K562 (cell line): ENCODE measurements around the gene GLYATL1B. TPM values are rescaled to one million over a fixed set of nuclear protein-coding genes. Genes with fewer than 3 reads are reported as not detected.
A peak's percentile ranks its signal among the peaks of the same experiment; 100 is the strongest.

Source experiments
- ATAC-seq: fragments of 200-7000 bp; cut with Tn5 transposase; 3 replicates; pipeline ENCODE4 v1.9.1; 2020; ENCODE audit warnings: moderate library complexity
- BruUV-seq: library from RNA; stranded (reverse); fragments of 400-500 nt; replicated peaks from 2 replicates; lab custom pipeline; 2021; lab: Mats Ljungman, UMichigan
- CTCF ChIA-PET: fragments of 300-600 bp; formaldehyde crosslinking; extraction: SDS; loops from one replicate; lab custom pipeline; 2021; ENCODE audit warnings: low intra/inter-chr PET ratio; lab: Yijun Ruan, JAX
- POLR2A ChIA-PET: fragments of 300-600, 350-650 bp; sonication (Branson Sonifier 250); formaldehyde crosslinking; extraction: SDS; loops from one replicate; lab custom pipeline; 2021; ENCODE audit warnings: antibody characterized with exemption, inconsistent platforms; lab: Yijun Ruan, JAX
- DNase-seq, 4 experiments: peaks; one replicate each; pipeline versions ENCODE4 v3.0.0 to v3.0.0-alpha.2; 2011 to 2018; ENCODE audit warnings: low spot score in 3 of 4, mixed read lengths in 3 of 4; ENCODE audit errors: extremely low read depth in 1 of 4
- FAIRE-seq: peaks from 2 replicates; lab custom pipeline; 2011; peaks lifted over from hg19 to GRCh38; lab: Jason Lieb, UNC
- H2AFZ ChIP-seq: 2 replicates; pipeline ENCODE4 v1.6.0; 2011; ENCODE audit warnings: low read depth, low read length, control low read depth, inconsistent platforms
- H3K27ac ChIP-seq: fragments of 200-600 bp; 3 replicates; pipeline ENCODE4 v1.8.0; 2011; ENCODE audit warnings: low read depth, mild to moderate bottlenecking, control low read depth, inconsistent platforms, low read length, moderate library complexity, mixed read lengths; ENCODE audit errors: extremely low read depth
- H3K27me3 ChIP-seq, 2 experiments: fragments of 300-600 bp in 1 of 2; 2 replicates in 1 of 2; 3 replicates in 1 of 2; pipeline versions ENCODE4 v1.6.0 to v1.8.0; 2011; ENCODE audit warnings: inconsistent platforms in 2 of 2, low read length in 2 of 2, mild to moderate bottlenecking in 1 of 2, mixed read lengths in 1 of 2, moderate library complexity in 1 of 2; ENCODE audit not compliant: control insufficient read depth in 2 of 2, insufficient read depth in 2 of 2
- H3K36me3 ChIP-seq: fragments of 300-600 bp; 3 replicates; pipeline ENCODE4 v1.8.0; 2011; ENCODE audit warnings: mild to moderate bottlenecking, low read length, inconsistent platforms; ENCODE audit not compliant: control insufficient read depth, insufficient read depth
- H3K4me1 ChIP-seq, 2 experiments: fragments of 200-600 bp in 1 of 2; replicated peaks in 1 of 2; 2 replicates in 1 of 2; 3 replicates in 1 of 2; pipeline versions ENCODE4 v1.5.1 to v1.8.0; 2011; ENCODE audit warnings: inconsistent platforms in 2 of 2, low read length in 2 of 2, mild to moderate bottlenecking in 1 of 2, mixed read lengths in 1 of 2, moderate library complexity in 1 of 2; ENCODE audit not compliant: control insufficient read depth in 2 of 2, insufficient read depth in 2 of 2
- H3K4me2 ChIP-seq: 2 replicates; pipeline ENCODE4 v1.6.1; 2011; ENCODE audit warnings: low read length, control low read depth, inconsistent platforms, mixed read lengths; ENCODE audit not compliant: insufficient read depth
- H3K4me3 ChIP-seq: fragments of 200-600 bp; sonication (generic), shearing (Covaris generic); 2 replicates; pipeline ENCODE4 v1.5.1; 2016; ENCODE audit warnings: control low read depth, inconsistent platforms
- H3K79me2 ChIP-seq: fragments of 200-600 bp; 3 replicates; pipeline ENCODE4 v1.8.0; 2011; ENCODE audit warnings: low read length, inconsistent platforms; ENCODE audit not compliant: control insufficient read depth, insufficient read depth
- H3K9ac ChIP-seq, 2 experiments: 2 replicates each; pipeline versions ENCODE4 v1.6.0 to v1.6.1; 2011; ENCODE audit warnings: low read depth in 2 of 2, low read length in 2 of 2, control low read depth in 1 of 2, inconsistent platforms in 1 of 2, mild to moderate bottlenecking in 1 of 2, mixed read lengths in 1 of 2; ENCODE audit not compliant: insufficient read depth in 1 of 2
- H3K9me1 ChIP-seq: one replicate; pipeline ENCODE4 v1.6.0; 2011; ENCODE audit warnings: inconsistent platforms, mild to moderate bottlenecking, low read length, moderate library complexity; ENCODE audit not compliant: control insufficient read depth, insufficient read depth
- H3K9me3 ChIP-seq: replicated peaks from 2 replicates; pipeline ENCODE4 v1.5.1; 2011; ENCODE audit warnings: low read depth, low read length, inconsistent platforms; ENCODE audit not compliant: control insufficient read depth, insufficient read depth
- H4K20me1 ChIP-seq: replicated peaks from 2 replicates; pipeline ENCODE4 v1.6.1; 2011; ENCODE audit warnings: low read length, inconsistent platforms, mixed read lengths; ENCODE audit not compliant: control insufficient read depth, insufficient read depth
- CTBP1 ChIP-seq: fragments of 450-650 bp; IDR thresholded peaks from 2 replicates; pipeline ENCODE4 v1.6.1; 2016; ENCODE audit warnings: borderline replicate concordance
- CTCF ChIP-seq, 3 experiments: IDR thresholded peaks in 2 of 3; conservative IDR thresholded peaks in 1 of 3; 2 replicates each; pipeline ENCODE4 v1.5.1; 2011 to 2012; ENCODE audit warnings: low read length in 3 of 3, mild to moderate bottlenecking in 3 of 3, control low read depth in 2 of 3, improper control_type of control experiment in 1 of 3, inconsistent platforms in 1 of 3, low read depth in 1 of 3, mixed read lengths in 1 of 3, moderate library complexity in 1 of 3; ENCODE audit not compliant: insufficient read depth in 2 of 3
- E2F6 ChIP-seq, 2 experiments: IDR thresholded peaks; 2 replicates each; pipeline ENCODE4 v1.6.1; 2011; ENCODE audit warnings: borderline replicate concordance in 1 of 2, control low read depth in 1 of 2, low read depth in 1 of 2, low read length in 1 of 2, mild to moderate bottlenecking in 1 of 2, mixed read lengths in 1 of 2, moderate library complexity in 1 of 2; ENCODE audit not compliant: insufficient read depth in 1 of 2, insufficient read length in 1 of 2, poor library complexity in 1 of 2, severe bottlenecking in 1 of 2; ENCODE audit errors: extremely low read depth in 1 of 2
- ELK1 ChIP-seq: sonication (generic); formaldehyde crosslinking; IDR thresholded peaks from 2 replicates; pipeline ENCODE4 v1.8.1; 2022; ENCODE audit warnings: missing genetic modification reagents
- ELK3 ChIP-seq: fragments of 450-650 bp; formaldehyde crosslinking; IDR thresholded peaks from 2 replicates; pipeline ENCODE4 v1.4.0; 2020; ENCODE audit warnings: mild to moderate bottlenecking
- HMGN3 ChIP-seq: IDR thresholded peaks from 2 replicates; pipeline ENCODE4 v1.6.1; 2011; ENCODE audit warnings: borderline replicate concordance, low read depth, mild to moderate bottlenecking, mixed read lengths, low read length; ENCODE audit not compliant: insufficient read length; ENCODE audit errors: extremely low read depth
- NEUROD1 ChIP-seq: fragments of 150-350 bp; IDR thresholded peaks from 2 replicates; pipeline ENCODE4 v1.6.1; 2014; ENCODE audit warnings: borderline replicate concordance, low read length, low read depth; ENCODE audit not compliant: partially characterized antibody
- RCOR1 ChIP-seq, 2 experiments: IDR thresholded peaks; 2 replicates each; pipeline ENCODE4 v1.6.1; 2012; ENCODE audit warnings: low read depth in 2 of 2, low read length in 2 of 2, borderline replicate concordance in 1 of 2, improper control_type of control experiment in 1 of 2
- SMARCA4 ChIP-seq: fragments of 450-650 bp; IDR thresholded peaks from 2 replicates; pipeline ENCODE4 v1.6.1; 2016
- SPI1 ChIP-seq: IDR thresholded peaks from 2 replicates; pipeline ENCODE4 v1.6.1; 2011; ENCODE audit warnings: low read depth, low read length, control low read depth, borderline replicate concordance
- SUPT5H ChIP-seq: fragments of 450-650 bp; IDR thresholded peaks from 2 replicates; pipeline ENCODE4 v1.6.1; 2016
- TAL1 ChIP-seq: fragments of 450-650 bp; IDR thresholded peaks from 2 replicates; pipeline ENCODE4 v1.6.1; 2016; ENCODE audit warnings: mild to moderate bottlenecking
- WGBS: fragments of 100-300 bp; shearing (Covaris generic); methylation state at CpG from one replicate; pipeline ENCODE4 v1.1.6; 2016; ENCODE audit warnings: low coverage, mixed read lengths; ENCODE audit not compliant: insufficient coverage; ENCODE audit errors: missing lambda C conversion rate; 5-methylcytosine and 5-hydroxymethylcytosine counted together
- in situ Hi-C: fragments of 300-500 bp; cut with MboI; formaldehyde crosslinking; loops from 4 replicates; pipeline ENCODE4 v1.15.0; 2018; ENCODE audit warnings: inconsistent platforms, mixed read lengths
- intact Hi-C: fragments of 100-400 bp; cut with micrococcal nuclease; formaldehyde crosslinking; loops from 2 replicates; pipeline ENCODE4 v1.14.2; 2022
- polyA plus RNA-seq, 8 experiments: library from polyadenylated mRNA; depleted of rRNA in 4 of 8; stranded (reverse) in 5 of 8; unstranded in 3 of 8; fragments of >200 nt; fragmentation: Nextera tagmentation in 2 of 8; fragmentation: Illumina TruSeq in 1 of 8; extraction: Ambion mirVana in 2 of 8; extraction: Trizol in 1 of 8; gene quantifications; 2 replicates each; pipeline versions ENCODE4 v1.2.1 to v1.2.3, GENCODE V29; 2011 to 2014; ENCODE audit warnings: inconsistent platforms in 1 of 8, missing spikeins in 1 of 8
- total RNA-seq, 7 experiments: library from RNA; depleted of rRNA in 6 of 7; stranded (reverse); fragments of >200 nt in 6 of 7; fragmentation: Illumina TruSeq in 2 of 7; extraction: Trizol in 2 of 7; gene quantifications; 2 replicates each; pipeline versions ENCODE4 v1.2.1 to v1.2.3, GENCODE V29; 2011 to 2021; ENCODE audit warnings: low replicate concordance in 1 of 7

Gene GLYATL1B
- total and polyA plus RNA-seq, 9 of the 15 experiments (the other 6 are each of a cell fraction or from before 2014, with no cell fraction given): not detected

- no peaks in the 10 kb centered on the region for H3K27me3 ChIP-seq
- no peaks in the 10 kb centered on the region for H4K20me1 ChIP-seq
- no peaks in the 10 kb centered on the region for H3K36me3 ChIP-seq
- no TSS peak for BruUV-seq
- DNase-seq (peak; percentile 67 to 82 (median 72)), FAIRE-seq (peak; percentile 6), ATAC-seq (peak; percentile 85)
- H3K9me3 ChIP-seq: no peaks in the 10 kb centered on the region
- no peaks in the 10 kb centered on the region for H3K9me1 ChIP-seq
- H3K9ac ChIP-seq: peak within 1 kb of the TSS; percentile 69 to 91
- in situ Hi-C loops: loop anchor here (25.0 kb wide), 1 partner anchor 506 kb away; no protein-coding TSS in a partner anchor
- peaks cover 7% of the 10 kb centered on the region; the same call in 1 of the 3 replicates for H3K79me2 ChIP-seq
- intact Hi-C loops: loop anchor here (10.0 kb wide), 2 partner anchors 368 to 568 kb away; partner anchors contain the start of genes LPXN and ZFP91
- peaks cover 14 to 19% of the 10 kb centered on the region in 2 experiments for H3K4me1 ChIP-seq
- CTCF ChIA-PET: no interaction called here
- peak within 1 kb of the TSS; percentile 97 for H2AFZ ChIP-seq
- peak within 1 kb of the TSS; percentile 74 for H3K4me3 ChIP-seq
- peak within 1 kb of the TSS; percentile 55; the same call in 2 of the 3 replicates for H3K27ac ChIP-seq
- 2% methylated on average over 48 of the region's 50 CpGs for WGBS
- peak within 1 kb of the TSS; percentile 91 for H3K4me2 ChIP-seq
- POLR2A ChIA-PET: interaction anchor here (0.5 to 0.6 kb wide), 2 partner anchors 313 to 371 kb away, joined by 4 to 5 read pairs; no protein-coding TSS in a partner anchor
- TF ChIP-seq TAL1: no peak; the same call in 1 of the 2 replicates
- peak in 1 of 2 experiments; percentile 47 for TF ChIP-seq E2F6 (IDR thresholded peaks at IDR 0.05; ENCODE audit: borderline replicate concordance in 1 of 2, extremely low read depth in 1 of 2, insufficient read depth in 1 of 2, insufficient read length in 1 of 2, low read depth in 1 of 2, low read length in 1 of 2, poor library complexity in 1 of 2, severe bottlenecking in 1 of 2)
- TF ChIP-seq SMARCA4: 0 out of 2 replicates have a peak, but pooled peaks have one; percentile 53
- peak; percentile 30 for TF ChIP-seq NEUROD1
- peak; percentile 43 to 46 (median 44); a peak in 5 of 6 replicates for TF ChIP-seq CTCF (IDR thresholded peaks at IDR 0.05 in 2 of 3, conservative IDR thresholded peaks at IDR 0.05 in 1 of 3; ENCODE audit: insufficient read depth in 2 of 3, low read depth in 1 of 3, low read length in 3 of 3)
- TF ChIP-seq HMGN3: peak; percentile 43
- no peak for TF ChIP-seq ELK1 (CRISPR knock-in tag)
- TF ChIP-seq SUPT5H: peak; percentile 58; the same call in 1 of the 2 replicates
- peak; percentile 72; the same call in 1 of the 2 replicates for TF ChIP-seq CTBP1
- TF ChIP-seq RCOR1 (IDR thresholded peaks at IDR 0.05; ENCODE audit: borderline replicate concordance in 1 of 2, low read depth in 2 of 2, low read length in 2 of 2): peak in 1 of 2 experiments; percentile 58; a peak in 2 of 4 replicates
- no peak for TF ChIP-seq ELK3 (CRISPR knock-in tag)
- TF ChIP-seq SPI1: no peak
These were observed 56.7 kb downstream of the GLYATL1B start, which contains the start of gene FAM111A for GRCh38 chr11:59142530-59143507. FAM111A (plus strand) TSS chr11:59142856; CDS start chr11:59148873, 6,017 bp downstream.
